Measurements from ENCODE around the gene PLPPR3.

PLPPR3 gene

GRCh38 chr19:769616-770015 lies 52.1 kb downstream of the PLPPR3 start:
- no peak for DNase-seq

- DNase-seq, result peak; percentile 90
These were observed 53.3 kb downstream of the PLPPR3 start for GRCh38 chr19:768424-768823.

GRCh38 chr19:765179-765738 lies 56.5 kb downstream of the PLPPR3 start:
- DNase-seq, result no peak

- DNase-seq, result no peak
These were observed 57.5 kb downstream of the PLPPR3 start for GRCh38 chr19:764301-764700.

- no peak for DNase-seq
These were observed 57.9 kb downstream of the PLPPR3 start for GRCh38 chr19:763869-764268.

DNA sequence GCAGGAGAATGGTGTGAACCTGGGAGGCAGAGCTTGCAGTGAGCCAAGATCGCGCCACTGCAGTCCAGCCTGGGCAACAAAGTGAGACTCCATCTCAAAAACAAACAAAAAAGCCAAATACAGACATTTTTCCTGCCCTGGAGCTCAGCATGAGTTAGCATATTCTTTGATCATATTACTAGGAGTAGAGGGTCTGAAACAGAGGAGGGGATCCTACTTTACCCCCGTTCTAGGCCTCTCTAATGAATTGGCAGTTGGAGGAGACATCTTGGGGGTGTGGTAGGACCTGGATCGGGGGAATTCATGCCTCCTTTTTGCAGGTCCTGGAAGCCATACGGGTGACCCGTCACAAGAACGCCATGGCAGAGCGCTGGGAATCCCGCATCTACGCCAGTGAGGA lies 58.6 kb downstream of the PLPPR3 start:
- no peak for DNase-seq
